MV-4-11 (cell line): Measurements from ENCODE around the gene MSLN.

Experiments
- DNase-seq: peaks from one replicate; lab custom pipeline; 2025; lab: John Stamatoyannopoulos, UW

Gene MSLN

DNA sequence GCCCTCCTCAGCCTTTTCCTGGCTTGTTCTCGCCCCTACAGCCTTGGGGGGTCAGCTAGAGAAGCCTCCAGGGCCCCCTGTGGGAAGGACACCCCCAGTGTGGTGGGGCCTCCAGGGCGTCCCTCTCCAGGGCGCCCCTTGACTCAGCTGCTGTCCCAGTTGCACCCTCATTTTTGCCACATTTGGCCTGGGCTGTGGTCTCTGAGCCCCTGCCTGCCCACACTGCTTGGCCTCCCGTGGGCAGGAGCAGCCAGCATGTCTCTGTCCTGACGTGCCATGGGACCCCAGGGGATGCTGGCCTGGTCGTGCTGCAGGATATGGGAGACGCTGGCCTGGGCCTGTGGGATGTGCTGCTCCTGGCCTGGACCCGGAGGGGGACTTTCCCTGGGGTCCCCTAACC lies 32.9 kb downstream of the MSLN start:
- DNase-seq = no peak

DNA sequence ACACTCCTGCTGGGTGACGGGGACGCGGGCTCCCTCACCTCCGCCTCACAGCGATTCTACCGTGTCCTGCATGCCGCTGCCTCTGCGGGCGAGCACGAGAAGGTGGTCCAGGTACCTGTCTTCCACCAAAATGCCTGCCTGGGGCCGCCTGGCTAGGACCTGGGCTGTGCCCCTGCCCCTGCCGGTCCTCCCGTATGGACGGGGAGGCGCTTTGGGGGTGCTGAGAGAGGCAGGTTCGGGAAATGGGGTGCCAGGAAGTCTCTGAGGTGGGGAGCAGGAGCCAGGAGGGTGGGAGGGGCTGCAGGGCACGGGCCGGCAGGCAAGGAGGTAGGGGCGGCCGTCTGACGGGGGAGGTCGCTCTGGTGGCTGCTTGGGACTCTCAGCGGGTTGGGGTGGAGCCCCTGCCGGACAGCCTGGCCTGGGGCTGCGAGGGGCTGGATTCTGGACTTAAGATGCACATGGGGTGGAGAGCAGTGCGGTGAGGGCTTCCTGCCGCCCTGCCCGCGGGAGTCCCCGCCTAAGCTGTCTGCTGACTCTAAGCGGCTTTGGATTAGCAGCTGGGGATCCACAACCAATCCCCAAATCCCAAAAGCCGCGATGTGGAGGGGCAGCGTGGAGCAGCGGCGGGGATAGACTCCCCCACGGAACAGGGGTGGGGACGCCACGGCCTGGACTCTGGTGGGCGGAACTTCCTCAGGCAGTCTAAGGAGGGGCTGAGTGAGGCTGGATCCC lies 33.7 kb downstream of the MSLN start:
- no peak for DNase-seq

DNA sequence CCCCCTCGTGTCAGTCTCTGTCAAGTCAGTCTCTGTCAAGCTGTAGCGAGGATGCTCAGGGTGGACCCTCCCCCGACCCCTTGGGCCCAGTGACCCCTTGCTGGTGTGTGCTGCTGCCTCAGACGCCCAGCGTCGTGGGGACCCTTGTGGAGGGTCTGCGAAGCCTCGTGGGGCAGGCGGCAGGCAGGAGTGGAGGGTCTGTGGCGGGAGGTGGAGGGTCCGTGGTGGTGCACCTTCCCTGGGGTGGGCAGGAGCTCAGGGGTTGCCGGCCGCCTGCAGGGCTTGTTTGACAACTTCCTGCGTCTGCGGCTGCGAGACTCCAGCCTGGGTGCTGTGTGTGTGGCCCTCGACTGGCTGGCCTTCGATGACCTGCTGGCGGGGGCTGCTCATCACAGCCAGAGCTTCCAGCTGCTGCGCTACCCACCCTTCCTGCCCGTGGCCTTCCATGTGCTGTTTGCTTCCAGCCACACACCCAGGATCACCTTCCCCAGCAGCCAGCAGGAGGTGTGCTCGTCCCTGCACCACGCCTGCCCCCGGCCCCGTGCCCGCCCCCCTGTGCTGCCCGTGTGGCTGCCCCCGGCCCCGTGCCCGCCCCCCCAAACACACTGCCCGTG lies 34.4 kb downstream of the MSLN start:
- no peak for DNase-seq

GRCh38 chr16:795580-796229 lies 35.2 kb downstream of the MSLN start:
- no peak for DNase-seq

DNA sequence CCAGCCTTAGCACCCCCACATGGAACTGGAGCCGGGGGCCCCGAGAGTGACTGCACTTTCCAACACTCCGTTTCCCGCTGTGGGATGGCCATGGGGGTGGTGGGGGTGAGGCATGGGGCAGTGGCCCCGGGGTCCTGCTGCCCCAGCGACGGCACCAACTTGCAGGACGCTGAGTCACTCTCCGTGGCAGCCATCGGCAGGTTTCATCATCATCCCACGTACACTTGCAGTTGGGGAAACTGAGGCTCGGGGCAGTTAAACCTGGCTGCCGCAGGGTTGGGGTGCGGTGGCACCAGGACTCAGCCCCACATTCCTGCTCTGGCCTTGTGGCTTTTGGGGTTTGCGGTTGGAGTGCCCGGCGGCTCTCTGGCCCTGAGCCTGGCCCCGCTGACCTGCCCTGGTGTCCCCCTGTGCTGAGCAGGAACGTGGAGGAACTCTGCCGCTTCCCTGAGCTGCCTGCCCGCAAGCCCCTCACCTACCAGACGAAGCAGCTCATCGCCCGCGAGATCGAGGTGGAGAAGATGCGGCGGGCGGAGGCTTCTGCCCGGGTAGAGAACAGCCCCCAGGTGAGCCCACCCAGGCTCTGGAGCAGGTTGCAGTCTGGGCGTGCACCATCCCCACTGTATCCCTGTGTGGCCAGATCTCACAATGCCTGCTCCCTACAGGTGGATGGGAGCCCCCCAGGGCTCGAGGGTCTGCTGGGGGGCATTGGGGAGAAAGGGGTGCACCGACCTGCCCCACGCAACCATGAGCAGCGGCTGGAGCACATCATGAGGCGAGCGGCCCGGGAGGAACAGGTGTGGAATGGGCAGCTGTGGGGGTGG lies 36.0 kb downstream of the MSLN start:
- DNase-seq = no peak

DNA sequence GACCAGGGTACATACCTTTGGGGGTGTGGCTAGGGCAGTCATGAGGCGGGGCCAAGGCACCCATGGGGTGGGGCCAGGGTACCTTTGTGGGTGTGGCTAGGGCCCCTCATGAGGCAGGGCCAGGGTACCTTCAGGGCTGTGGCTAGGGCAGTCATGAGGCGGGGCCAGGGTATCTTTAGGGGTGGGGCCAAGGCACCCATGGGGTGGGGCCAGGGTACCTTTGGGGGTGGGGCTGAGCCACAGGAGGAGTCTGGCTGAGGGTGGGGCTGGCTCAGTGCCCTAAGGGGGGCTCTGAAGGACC lies 36.5 kb downstream of the MSLN start:
- no peak for DNase-seq

DNA sequence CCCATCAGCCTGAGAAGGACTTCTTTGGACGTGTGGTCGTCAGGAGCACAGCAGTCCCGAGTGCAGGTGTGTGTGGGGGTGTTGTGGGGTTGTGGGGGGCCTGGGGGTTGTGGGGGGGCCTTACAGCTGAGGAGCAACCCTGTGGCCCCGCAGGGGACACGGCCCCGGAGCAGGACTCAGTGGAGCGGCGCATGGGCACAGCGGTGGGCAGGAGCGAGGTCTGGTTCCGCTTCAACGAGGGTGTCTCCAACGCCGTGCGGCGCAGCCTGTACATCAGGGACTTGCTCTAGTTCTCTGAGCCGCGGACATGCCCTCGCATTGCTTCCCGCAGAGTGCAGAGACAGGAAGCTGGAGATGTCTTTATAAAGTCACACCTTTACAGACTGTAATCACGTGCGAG lies 37.2 kb downstream of the MSLN start:
- no peak for DNase-seq

GRCh38 chr16:798666-799065 lies 38.1 kb downstream of the MSLN start:
- DNase-seq = no peak

DNA sequence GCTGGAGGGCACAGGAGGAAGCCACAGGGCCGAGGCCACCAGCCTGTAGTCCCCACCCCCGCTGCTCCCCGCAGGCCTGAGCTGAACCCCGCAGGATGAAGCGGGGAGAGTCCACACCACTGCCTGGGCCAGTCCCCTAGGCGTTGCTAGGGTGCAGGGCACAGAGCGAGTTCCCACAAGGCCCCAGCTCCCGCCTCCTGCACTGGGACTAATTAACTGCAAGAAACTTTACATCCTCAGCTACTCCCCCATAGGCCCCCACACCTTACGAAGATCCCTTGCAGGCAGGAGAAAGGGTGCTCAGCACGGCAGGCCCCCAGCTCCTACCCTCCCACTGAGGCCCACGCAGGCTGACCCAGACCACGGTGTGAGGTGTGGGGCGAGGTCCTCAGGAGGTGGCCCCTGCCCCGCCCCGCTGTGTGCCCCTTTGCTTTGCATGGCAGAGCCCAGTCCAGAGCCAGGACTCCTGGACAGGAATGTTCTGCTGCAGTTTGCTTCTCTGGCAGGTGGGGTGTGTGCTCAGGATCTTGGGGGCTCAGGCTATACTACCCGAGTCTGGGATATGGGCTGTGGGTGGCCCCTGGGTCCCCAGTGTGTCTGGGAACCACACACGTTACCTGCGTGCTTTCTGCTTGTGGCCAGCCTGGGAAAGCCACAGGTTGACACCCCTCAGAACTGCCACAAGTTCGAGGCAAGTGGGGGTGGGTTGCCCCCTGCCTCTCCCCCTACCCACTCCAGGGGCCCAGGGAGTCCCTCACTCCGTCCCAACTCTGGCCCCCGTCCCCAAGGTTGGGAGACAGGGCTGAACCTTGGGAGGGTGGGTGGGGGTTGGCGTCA lies 38.8 kb downstream of the MSLN start:
- no peak for DNase-seq

GRCh38 chr16:799948-800833 lies 39.7 kb downstream of the MSLN start, which contains the start of gene GNG13:
Gene GNG13 (minus strand): TSS chr16:800734. CDS start chr16:799077, 1,657 bp downstream.
- no peak for DNase-seq

DNA sequence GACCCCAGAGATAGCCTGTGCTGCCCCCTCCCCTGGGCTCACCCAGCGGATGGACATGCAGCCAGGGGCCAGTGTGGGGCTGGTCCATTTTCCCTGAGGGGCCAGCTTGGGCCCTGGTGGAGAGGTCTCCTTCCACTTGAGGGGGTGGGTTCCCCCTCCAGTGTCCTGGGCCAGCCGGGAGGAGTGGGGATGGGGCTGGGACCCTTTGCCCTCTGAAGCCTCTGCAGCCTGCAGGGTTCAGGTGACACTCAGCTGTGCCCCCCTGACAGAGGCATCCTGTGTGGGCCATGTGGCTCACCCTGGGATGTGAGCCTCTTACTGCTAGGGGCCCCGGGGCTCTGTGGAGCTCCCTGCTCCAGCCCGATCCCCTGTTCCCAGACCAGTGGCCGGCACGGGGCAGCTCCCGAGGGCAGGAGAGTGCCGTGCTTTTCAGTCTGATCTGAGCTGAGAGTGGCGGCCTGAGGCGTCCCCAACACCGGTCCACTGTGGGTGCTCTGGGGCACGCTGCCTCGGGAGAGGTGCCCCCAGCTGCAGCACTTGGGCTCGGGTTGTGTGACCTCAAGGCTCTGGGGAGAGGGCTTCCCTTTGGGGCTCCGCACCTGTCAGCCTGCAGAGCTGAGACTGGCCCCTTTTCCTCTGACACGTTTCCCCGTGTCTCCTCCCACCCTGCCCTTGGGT lies 40.4 kb downstream of the MSLN start:
- no peak for DNase-seq

- no peak for DNase-seq
These were observed 41.2 kb downstream of the MSLN start for GRCh38 chr16:801584-802363.

DNA sequence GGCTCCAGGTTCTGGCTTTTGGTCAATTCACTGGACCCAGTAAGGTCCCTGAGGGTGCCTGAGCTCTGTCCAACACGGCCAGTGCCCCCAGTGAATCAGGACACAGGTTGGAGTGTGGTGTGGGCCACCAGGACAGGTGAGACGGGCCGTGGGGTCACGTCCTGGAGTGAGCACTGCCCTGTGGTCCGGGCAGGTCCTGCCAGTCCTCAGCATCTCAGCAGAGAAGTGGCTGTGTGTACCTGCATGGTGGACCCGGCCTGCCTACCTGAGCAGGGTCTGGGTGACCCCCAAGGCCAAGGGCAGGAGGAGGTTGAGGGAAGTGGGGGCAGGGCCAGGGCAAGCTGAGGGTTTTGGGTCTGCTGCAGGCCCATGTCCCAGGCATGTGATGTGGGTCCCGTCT lies 41.9 kb downstream of the MSLN start:
- no peak for DNase-seq

DNA sequence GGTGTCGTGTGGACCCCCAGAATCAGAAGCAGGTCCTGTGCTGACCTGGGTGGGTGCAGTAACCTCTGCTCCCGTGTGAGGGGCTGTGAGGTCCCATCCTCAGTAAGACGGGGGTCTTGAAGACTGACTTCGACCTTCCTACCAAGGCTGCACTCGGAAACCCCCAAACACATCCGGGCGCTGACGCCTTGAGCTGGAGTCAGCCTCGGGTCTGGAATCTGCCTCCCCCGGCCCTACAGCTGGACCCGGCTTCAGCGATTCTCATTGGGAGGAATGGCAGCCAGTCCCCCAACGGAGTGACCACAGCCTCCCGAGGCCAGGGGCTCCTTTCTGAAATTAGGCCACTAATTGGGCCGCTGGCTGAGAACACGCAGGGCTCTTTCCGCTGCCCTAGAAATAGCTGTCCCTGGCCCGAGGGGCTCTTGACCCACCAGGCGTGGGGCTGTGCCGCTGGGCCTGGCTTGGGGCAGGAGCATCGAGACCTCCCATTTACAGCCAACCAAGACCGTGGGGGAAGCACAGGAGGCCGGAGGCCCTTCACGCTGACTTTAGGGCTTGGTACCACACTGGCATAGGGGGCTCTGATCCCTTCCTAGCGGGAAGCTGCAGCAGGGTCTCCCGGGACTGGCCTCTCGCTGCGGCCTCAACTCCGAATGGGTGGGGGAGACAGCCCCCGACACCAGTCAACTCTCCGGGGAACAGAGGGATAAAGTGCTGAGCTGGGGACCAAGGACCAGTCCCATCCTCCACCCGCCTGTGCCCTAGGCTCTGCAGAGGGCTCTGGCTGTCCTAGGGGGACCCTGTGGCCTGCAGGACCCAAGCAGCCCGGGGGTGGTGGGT lies 42.6 kb downstream of the MSLN start:
- no peak for DNase-seq

GRCh38 chr16:803754-804080 lies 43.2 kb downstream of the MSLN start:
- no peak for DNase-seq

DNA sequence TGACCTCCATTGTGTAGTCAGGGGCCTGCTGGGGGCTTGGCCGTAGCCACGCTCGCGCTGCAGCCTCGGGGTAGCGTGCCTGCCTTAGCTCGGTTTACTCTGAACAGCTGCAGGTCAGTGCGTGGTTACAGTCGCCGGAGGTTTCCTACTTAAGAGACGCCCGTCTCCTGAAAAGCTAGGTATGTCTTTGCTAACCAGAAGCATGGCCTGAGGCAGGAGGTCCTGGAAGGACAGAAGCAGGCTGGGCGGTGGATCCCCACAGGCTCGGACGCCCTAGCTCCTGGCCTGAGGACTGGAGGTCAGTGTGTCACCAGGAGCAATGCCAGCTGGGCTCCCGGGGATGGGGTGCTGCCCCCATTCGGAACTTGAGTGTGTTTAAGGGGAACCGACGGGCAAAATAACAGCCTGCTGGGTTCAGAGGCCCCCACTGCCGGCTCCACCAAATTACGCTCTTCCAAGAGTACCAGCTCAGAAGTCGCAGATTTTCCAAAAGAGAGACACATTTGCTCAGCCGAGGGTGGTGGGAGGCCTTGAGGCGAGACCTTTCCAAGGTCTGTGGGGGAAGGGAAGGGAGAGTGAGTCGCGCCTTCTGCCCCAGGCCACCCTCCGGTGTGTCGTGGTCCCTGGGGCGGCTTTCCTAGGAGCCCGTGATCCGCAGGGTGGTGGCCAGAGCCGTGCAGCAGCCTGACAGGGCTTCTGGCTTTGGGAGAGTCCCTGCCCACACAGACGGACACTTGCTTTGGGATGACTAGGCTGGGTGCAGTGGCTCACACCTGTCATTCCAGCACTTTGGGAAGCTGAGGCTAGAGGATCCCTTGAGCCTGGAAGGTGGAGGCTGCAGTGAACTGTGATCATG lies 43.9 kb downstream of the MSLN start:
- DNase-seq = no peak

- DNase-seq = no peak
These were observed 44.9 kb downstream of the MSLN start for GRCh38 chr16:805474-805873.
